ENCODE measurements around the gene DCDC2C.

DNA sequence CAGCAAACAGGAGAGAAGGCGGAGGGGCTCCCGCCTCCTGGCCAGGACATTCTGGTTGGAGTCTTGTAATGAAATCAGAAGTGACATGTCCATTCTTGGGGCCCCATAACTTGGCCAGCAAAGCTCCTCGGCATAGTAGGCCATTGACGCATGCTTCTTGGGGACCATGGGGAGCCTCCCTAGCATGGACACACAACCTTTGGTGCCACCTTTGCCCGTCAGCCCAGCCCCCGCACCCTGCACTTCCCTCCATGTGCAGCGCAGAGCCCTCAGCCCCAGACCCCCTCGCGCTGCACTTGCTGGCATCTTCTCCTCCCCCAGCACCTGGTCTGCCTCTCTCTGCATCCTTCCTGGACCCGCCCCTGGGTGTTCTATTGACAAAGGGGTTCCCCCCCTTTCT lies 23.1 kb downstream of the DCDC2C start:
- TF ChIP-seq, protein P1, sequence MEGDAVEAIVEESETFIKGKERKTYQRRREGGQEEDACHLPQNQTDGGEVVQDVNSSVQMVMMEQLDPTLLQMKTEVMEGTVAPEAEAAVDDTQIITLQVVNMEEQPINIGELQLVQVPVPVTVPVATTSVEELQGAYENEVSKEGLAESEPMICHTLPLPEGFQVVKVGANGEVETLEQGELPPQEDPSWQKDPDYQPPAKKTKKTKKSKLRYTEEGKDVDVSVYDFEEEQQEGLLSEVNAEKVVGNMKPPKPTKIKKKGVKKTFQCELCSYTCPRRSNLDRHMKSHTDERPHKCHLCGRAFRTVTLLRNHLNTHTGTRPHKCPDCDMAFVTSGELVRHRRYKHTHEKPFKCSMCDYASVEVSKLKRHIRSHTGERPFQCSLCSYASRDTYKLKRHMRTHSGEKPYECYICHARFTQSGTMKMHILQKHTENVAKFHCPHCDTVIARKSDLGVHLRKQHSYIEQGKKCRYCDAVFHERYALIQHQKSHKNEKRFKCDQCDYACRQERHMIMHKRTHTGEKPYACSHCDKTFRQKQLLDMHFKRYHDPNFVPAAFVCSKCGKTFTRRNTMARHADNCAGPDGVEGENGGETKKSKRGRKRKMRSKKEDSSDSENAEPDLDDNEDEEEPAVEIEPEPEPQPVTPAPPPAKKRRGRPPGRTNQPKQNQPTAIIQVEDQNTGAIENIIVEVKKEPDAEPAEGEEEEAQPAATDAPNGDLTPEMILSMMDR (IDR thresholded peaks at IDR 0.05; ENCODE audit: low read depth, low read length): no peak
- no peak for TF ChIP-seq EZH2phosphoT487 (IDR thresholded peaks at IDR 0.05; ENCODE audit: low read depth)
